IMR-90 (cell line): Measurements from ENCODE around the gene GGN. TPM values are rescaled to one million over a fixed set of nuclear protein-coding genes. Genes with fewer than 3 reads are reported as not detected.

Source experiments
- ATAC-seq: fragments of 200-7000 bp; cut with Tn5 transposase; 2 replicates; pipeline ENCODE4 v1.9.1; 2020; ENCODE audit warnings: low read depth, mild to moderate bottlenecking, moderate library complexity
- BruUV-seq: library from RNA; stranded (reverse); fragments of 400-500 nt; replicated peaks from 2 replicates; lab custom pipeline; 2021; lab: Mats Ljungman, UMichigan
- CTCF ChIA-PET: fragments of 300-600 bp; formaldehyde crosslinking; extraction: SDS; loops from one replicate; lab custom pipeline; 2021; ENCODE audit warnings: antibody characterized with exemption; lab: Yijun Ruan, JAX
- POLR2A ChIA-PET: fragments of 300-600 bp; sonication (Branson Sonifier 250); formaldehyde crosslinking; loops from one replicate; lab custom pipeline; 2022; ENCODE audit warnings: antibody characterized with exemption; ENCODE audit not compliant: unreplicated experiment; lab: Charles Lee
- DNase-seq: peaks from one replicate; pipeline ENCODE4 v3.0.0; 2013
- H2AFZ ChIP-seq: replicated peaks from 2 replicates; pipeline ENCODE3; 2013; ENCODE audit warnings: low read length, mild to moderate bottlenecking; ENCODE audit not compliant: poor library complexity
- H2AK5ac ChIP-seq: 2 replicates; pipeline ENCODE4 v1.6.1; 2013; ENCODE audit warnings: low read depth, low read length, inconsistent platforms
- H2AK9ac ChIP-seq: replicated peaks from 2 replicates; pipeline ENCODE3; 2013; ENCODE audit warnings: mild to moderate bottlenecking, low read depth, low read length, moderate library complexity; ENCODE audit not compliant: poor library complexity
- H2BK120ac ChIP-seq: 2 replicates; pipeline ENCODE4 v1.6.1; 2013; ENCODE audit warnings: low read depth, low read length, inconsistent platforms
- H2BK15ac ChIP-seq: 3 replicates; pipeline ENCODE4 v1.6.1; 2013; ENCODE audit warnings: low read depth, low read length, inconsistent platforms
- H2BK20ac ChIP-seq: 2 replicates; pipeline ENCODE4 v1.6.1; 2013; ENCODE audit warnings: low read depth, mild to moderate bottlenecking, inconsistent platforms, low read length, moderate library complexity
- H2BK5ac ChIP-seq: 2 replicates; pipeline ENCODE4 v1.6.1; 2013; ENCODE audit warnings: mild to moderate bottlenecking, low read depth, low read length, inconsistent platforms; ENCODE audit not compliant: poor library complexity, severe bottlenecking
- H3K14ac ChIP-seq: replicated peaks from 2 replicates; pipeline ENCODE4 v1.6.1; 2013; ENCODE audit warnings: low read depth, low read length, inconsistent platforms
- H3K18ac ChIP-seq: 2 replicates; pipeline ENCODE4 v1.6.1; 2013; ENCODE audit warnings: low read depth, low read length, control low read depth
- H3K23ac ChIP-seq: 2 replicates; pipeline ENCODE4 v1.6.1; 2013; ENCODE audit warnings: low read depth, low read length, inconsistent platforms
- H3K27ac ChIP-seq: 2 replicates; pipeline ENCODE4 v1.5.1; 2013; ENCODE audit warnings: mild to moderate bottlenecking, control low read depth, low read length; ENCODE audit not compliant: insufficient read depth
- H3K27me3 ChIP-seq: 2 replicates; pipeline ENCODE4 v1.6.1; 2013; ENCODE audit warnings: low read length; ENCODE audit not compliant: control insufficient read depth, insufficient read depth
- H3K36me3 ChIP-seq: 2 replicates; pipeline ENCODE4 v1.6.1; 2013; ENCODE audit warnings: low read length, mixed read lengths; ENCODE audit not compliant: control insufficient read depth, insufficient read depth
- H3K4ac ChIP-seq: 2 replicates; pipeline ENCODE4 v1.6.1; 2013; ENCODE audit warnings: low read depth, low read length, inconsistent platforms
- H3K4me1 ChIP-seq: 2 replicates; pipeline ENCODE4 v1.6.1; 2013; ENCODE audit warnings: low read length, mixed read lengths; ENCODE audit not compliant: control insufficient read depth, insufficient read depth
- H3K4me2 ChIP-seq: 2 replicates; pipeline ENCODE4 v1.6.1; 2013; ENCODE audit warnings: low read depth, mild to moderate bottlenecking, control low read depth, low read length, moderate library complexity
- H3K4me3 ChIP-seq: 2 replicates; pipeline ENCODE4 v1.5.1; 2013; ENCODE audit warnings: low read depth, mild to moderate bottlenecking, control low read depth, low read length, moderate library complexity; ENCODE audit not compliant: insufficient read depth
- H3K56ac ChIP-seq: 2 replicates; pipeline ENCODE4 v1.6.1; 2013; ENCODE audit warnings: low read length, inconsistent platforms; ENCODE audit not compliant: insufficient read depth; ENCODE audit errors: extremely low read depth
- H3K79me1 ChIP-seq, 2 experiments: 2 replicates each; pipeline ENCODE4 v1.6.1; 2013; ENCODE audit warnings: low read length in 2 of 2, inconsistent platforms in 1 of 2, low read depth in 1 of 2
- H3K9ac ChIP-seq: 2 replicates; pipeline ENCODE4 v1.6.1; 2013; ENCODE audit warnings: low read depth, low read length, control low read depth
- H3K9me1 ChIP-seq: 2 replicates; pipeline ENCODE4 v1.6.1; 2013; ENCODE audit warnings: low read length, inconsistent platforms; ENCODE audit not compliant: insufficient read depth
- H3K9me3 ChIP-seq: 2 replicates; pipeline ENCODE4 v1.6.1; 2013; ENCODE audit warnings: low read length; ENCODE audit not compliant: control insufficient read depth, insufficient read depth
- H4K20me1 ChIP-seq: 2 replicates; pipeline ENCODE4 v1.6.1; 2013; ENCODE audit warnings: low read length, inconsistent platforms; ENCODE audit not compliant: insufficient read depth
- H4K5ac ChIP-seq: 2 replicates; pipeline ENCODE4 v1.6.1; 2013; ENCODE audit warnings: mild to moderate bottlenecking, low read depth, low read length, control low read depth
- H4K8ac ChIP-seq, 2 experiments: 2 replicates each; pipeline ENCODE4 v1.6.1; 2013; ENCODE audit warnings: low read depth in 2 of 2, low read length in 2 of 2, control low read depth in 1 of 2, inconsistent platforms in 1 of 2
- H4K91ac ChIP-seq: 2 replicates; pipeline ENCODE4 v1.6.1; 2013; ENCODE audit warnings: low read depth, low read length, inconsistent platforms; ENCODE audit not compliant: insufficient read depth
- BHLHE40 ChIP-seq: fragments of 150-350 bp; IDR thresholded peaks from 2 replicates; pipeline ENCODE4 v1.6.1; 2016; ENCODE audit warnings: mild to moderate bottlenecking, low read depth, low read length
- CEBPB ChIP-seq: IDR thresholded peaks from 2 replicates; pipeline ENCODE4 v1.6.1; 2012; ENCODE audit warnings: low read depth, low read length, improper control_type of control experiment
- CHD1 ChIP-seq: IDR thresholded peaks from 2 replicates; pipeline ENCODE4 v1.6.1; 2012; ENCODE audit warnings: low read depth, low read length, improper control_type of control experiment
- FOS ChIP-seq: fragments of 150-350 bp; IDR thresholded peaks from 2 replicates; pipeline ENCODE4 v1.6.1; 2016; ENCODE audit warnings: low read depth, low read length
- MAFK ChIP-seq: IDR thresholded peaks from 2 replicates; pipeline ENCODE4 v1.6.1; 2012; ENCODE audit warnings: low read depth, low read length, improper control_type of control experiment
- MAZ ChIP-seq: IDR thresholded peaks from 2 replicates; pipeline ENCODE4 v1.6.1; 2012; ENCODE audit warnings: low read depth, mild to moderate bottlenecking, low read length, improper control_type of control experiment, moderate library complexity, borderline replicate concordance
- MXI1 ChIP-seq: IDR thresholded peaks from 2 replicates; pipeline ENCODE4 v1.6.1; 2012; ENCODE audit warnings: low read depth, mild to moderate bottlenecking, low read length, moderate library complexity, borderline replicate concordance
- NFE2L2 ChIP-seq: fragments of 150-350 bp; IDR thresholded peaks from 2 replicates; pipeline ENCODE4 v1.6.1; 2016; ENCODE audit warnings: low read depth, mild to moderate bottlenecking, low read length
- POLR2A ChIP-seq: IDR thresholded peaks from 2 replicates; pipeline ENCODE4 v1.6.1; 2012; ENCODE audit warnings: mild to moderate bottlenecking, low read depth, low read length
- RAD21 ChIP-seq: IDR thresholded peaks from 2 replicates; pipeline ENCODE4 v1.6.1; 2012; ENCODE audit warnings: low read length, improper control_type of control experiment
- RCOR1 ChIP-seq: IDR thresholded peaks from 2 replicates; pipeline ENCODE4 v1.6.1; 2012; ENCODE audit warnings: mild to moderate bottlenecking, low read length, improper control_type of control experiment; ENCODE audit not compliant: insufficient replicate concordance
- RFX5 ChIP-seq: IDR thresholded peaks from 2 replicates; pipeline ENCODE4 v1.8.0; 2012; ENCODE audit warnings: low read depth, mild to moderate bottlenecking, low read length, moderate library complexity
- SMC3 ChIP-seq: fragments of 150-350 bp; IDR thresholded peaks from 2 replicates; pipeline ENCODE4 v1.6.1; 2016; ENCODE audit warnings: low read depth, mild to moderate bottlenecking, antibody characterized with exemption, low read length, moderate library complexity
- WGBS, 2 experiments: methylation state at CpG; one replicate each; pipeline versions ENCODE4 v1.1.5 to v1.1.7; 2013; ENCODE audit warnings: missing lambda C conversion rate in 2 of 2; ENCODE audit not compliant: insufficient read length in 1 of 2; ENCODE audit errors: extremely low coverage in 2 of 2; 5-methylcytosine and 5-hydroxymethylcytosine counted together
- dilution Hi-C: fragments of 300-500 bp; cut with HindIII; formaldehyde crosslinking; loops from one replicate; pipeline ENCODE4 v1.14.3; 2018; ENCODE audit warnings: low sequenced_read_pairs; ENCODE audit not compliant: unreplicated experiment
- in situ Hi-C: fragments of 300-500 bp; cut with MboI; formaldehyde crosslinking; loops from 3 replicates; pipeline ENCODE4 v1.14.3; 2019; ENCODE audit warnings: low sequenced_read_pairs, inconsistent platforms, mixed read lengths
- intact Hi-C: fragments of 100-400 bp; cut with micrococcal nuclease; formaldehyde crosslinking; loops from 2 replicates; pipeline ENCODE4 v1.10.0; 2022
- polyA plus RNA-seq, 3 experiments: library from polyadenylated mRNA; depleted of rRNA; stranded (reverse); fragments of >200 nt; gene quantifications; 2 replicates each; pipeline ENCODE4 v1.2.3, GENCODE V29; 2012; ENCODE audit warnings: low replicate concordance in 1 of 3
- total RNA-seq: library from RNA; depleted of rRNA; stranded (reverse); fragments of >200 nt; gene quantifications from 2 replicates; pipeline ENCODE4 v1.2.3, GENCODE V29; 2012
- TF ChIP-seq, protein P1 (sequence below): fragments of 150-350 bp; IDR thresholded peaks from 2 replicates; pipeline ENCODE4 v1.6.1; 2017; ENCODE audit warnings: mild to moderate bottlenecking, antibody characterized with exemption, low read length, low read depth
- TF ChIP-seq, protein P2 (sequence below): fragments of 150-350 bp; IDR thresholded peaks from 2 replicates; pipeline ENCODE4 v1.6.1; 2016; ENCODE audit warnings: low read depth, mild to moderate bottlenecking, low read length, moderate library complexity, borderline replicate concordance
- TF ChIP-seq, protein P3 (sequence below): conservative IDR thresholded peaks from 2 replicates; pipeline ENCODE4 v1.5.1; 2012; ENCODE audit warnings: mild to moderate bottlenecking, low read depth, low read length, improper control_type of control experiment

GGN gene
- total and polyA plus RNA-seq, 2 of the 4 experiments (the other 2 are of a cell fraction): under 0.01 to 0.65 TPM

- H3K4me2 ChIP-seq: no peak overlapping the region
- no peak overlapping the region for H3K23ac ChIP-seq
- intact Hi-C loops: no loop called here
- in situ Hi-C loops: no loop called here
- H2BK20ac ChIP-seq: no peak overlapping the region
- H3K18ac ChIP-seq: no peak overlapping the region
- H3K4ac ChIP-seq: no peak overlapping the region
- H2AK5ac ChIP-seq: no peak overlapping the region
- H3K36me3 ChIP-seq: no peaks in the 10 kb centered on the region
- H4K8ac ChIP-seq: no peak overlapping the region
- no peak overlapping the region for H3K56ac ChIP-seq
- H2BK15ac ChIP-seq: no peak overlapping the region
- no peaks in the 10 kb centered on the region for H3K9me3 ChIP-seq
- no peak overlapping the region for H3K27ac ChIP-seq
- no CpG with 5 or more reads among the region's 2 CpGs for WGBS, 2 experiments
- H4K20me1 ChIP-seq: no peaks in the 10 kb centered on the region
- POLR2A ChIA-PET: no interaction called here
- CTCF ChIA-PET: no interaction called here
- H2BK5ac ChIP-seq: no peak overlapping the region
- H3K4me1 ChIP-seq: no peaks in the 10 kb centered on the region
- ATAC-seq (no peak), DNase-seq (no peak)
- dilution Hi-C loops: no loop called here
- H4K5ac ChIP-seq: no peak overlapping the region
- H3K27me3 ChIP-seq: peaks cover 39% of the 10 kb centered on the region
- H3K9ac ChIP-seq: no peak overlapping the region
- H3K4me3 ChIP-seq: no peak overlapping the region
- no peak overlapping the region for H3K14ac ChIP-seq
- TF ChIP-seq POLR2A: no peak
- no peak for TF ChIP-seq RAD21
- TF ChIP-seq BHLHE40: no peak
- no peak for TF ChIP-seq NFE2L2
- TF ChIP-seq SMC3: no peak
- TF ChIP-seq FOS: no peak
- no peak for TF ChIP-seq MXI1
- no peak for TF ChIP-seq CHD1
- TF ChIP-seq, protein P1, sequence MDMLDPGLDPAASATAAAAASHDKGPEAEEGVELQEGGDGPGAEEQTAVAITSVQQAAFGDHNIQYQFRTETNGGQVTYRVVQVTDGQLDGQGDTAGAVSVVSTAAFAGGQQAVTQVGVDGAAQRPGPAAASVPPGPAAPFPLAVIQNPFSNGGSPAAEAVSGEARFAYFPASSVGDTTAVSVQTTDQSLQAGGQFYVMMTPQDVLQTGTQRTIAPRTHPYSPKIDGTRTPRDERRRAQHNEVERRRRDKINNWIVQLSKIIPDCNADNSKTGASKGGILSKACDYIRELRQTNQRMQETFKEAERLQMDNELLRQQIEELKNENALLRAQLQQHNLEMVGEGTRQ: no peak
- no peak for TF ChIP-seq MAZ
- no peak for TF ChIP-seq CEBPB
- TF ChIP-seq, protein P2, sequence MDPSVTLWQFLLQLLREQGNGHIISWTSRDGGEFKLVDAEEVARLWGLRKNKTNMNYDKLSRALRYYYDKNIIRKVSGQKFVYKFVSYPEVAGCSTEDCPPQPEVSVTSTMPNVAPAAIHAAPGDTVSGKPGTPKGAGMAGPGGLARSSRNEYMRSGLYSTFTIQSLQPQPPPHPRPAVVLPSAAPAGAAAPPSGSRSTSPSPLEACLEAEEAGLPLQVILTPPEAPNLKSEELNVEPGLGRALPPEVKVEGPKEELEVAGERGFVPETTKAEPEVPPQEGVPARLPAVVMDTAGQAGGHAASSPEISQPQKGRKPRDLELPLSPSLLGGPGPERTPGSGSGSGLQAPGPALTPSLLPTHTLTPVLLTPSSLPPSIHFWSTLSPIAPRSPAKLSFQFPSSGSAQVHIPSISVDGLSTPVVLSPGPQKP: no peak
- TF ChIP-seq MAFK: no peak
- no peak for TF ChIP-seq RCOR1
- TF ChIP-seq, protein P3, sequence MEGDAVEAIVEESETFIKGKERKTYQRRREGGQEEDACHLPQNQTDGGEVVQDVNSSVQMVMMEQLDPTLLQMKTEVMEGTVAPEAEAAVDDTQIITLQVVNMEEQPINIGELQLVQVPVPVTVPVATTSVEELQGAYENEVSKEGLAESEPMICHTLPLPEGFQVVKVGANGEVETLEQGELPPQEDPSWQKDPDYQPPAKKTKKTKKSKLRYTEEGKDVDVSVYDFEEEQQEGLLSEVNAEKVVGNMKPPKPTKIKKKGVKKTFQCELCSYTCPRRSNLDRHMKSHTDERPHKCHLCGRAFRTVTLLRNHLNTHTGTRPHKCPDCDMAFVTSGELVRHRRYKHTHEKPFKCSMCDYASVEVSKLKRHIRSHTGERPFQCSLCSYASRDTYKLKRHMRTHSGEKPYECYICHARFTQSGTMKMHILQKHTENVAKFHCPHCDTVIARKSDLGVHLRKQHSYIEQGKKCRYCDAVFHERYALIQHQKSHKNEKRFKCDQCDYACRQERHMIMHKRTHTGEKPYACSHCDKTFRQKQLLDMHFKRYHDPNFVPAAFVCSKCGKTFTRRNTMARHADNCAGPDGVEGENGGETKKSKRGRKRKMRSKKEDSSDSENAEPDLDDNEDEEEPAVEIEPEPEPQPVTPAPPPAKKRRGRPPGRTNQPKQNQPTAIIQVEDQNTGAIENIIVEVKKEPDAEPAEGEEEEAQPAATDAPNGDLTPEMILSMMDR: no peak
- TF ChIP-seq RFX5: no peak
- no peak overlapping the region for H2AK9ac ChIP-seq
- no TSS peak for BruUV-seq
- H2BK120ac ChIP-seq: no peak overlapping the region
- H2AFZ ChIP-seq: no peak overlapping the region
- H3K9me1 ChIP-seq: no peaks in the 10 kb centered on the region
- no peak overlapping the region for H4K91ac ChIP-seq
- H3K79me1 ChIP-seq: no peaks in the 10 kb centered on the region
These were observed 42.0 kb upstream of the GGN start for GRCh38 chr19:38429811-38430156.
